ENCODE measurements around the gene NUDT16L1. TPM values are rescaled to one million over a fixed set of nuclear protein-coding genes. Genes with fewer than 3 reads are reported as not detected.
A peak's percentile ranks its signal among the peaks of the same experiment; 100 is the strongest.

NUDT16L1 gene
- total and polyA plus RNA-seq, 9 of the 15 experiments (the other 6 are each of a cell fraction or from before 2014, with no cell fraction given) = 1.4 to 37.6 (median 13.7) TPM

DNA sequence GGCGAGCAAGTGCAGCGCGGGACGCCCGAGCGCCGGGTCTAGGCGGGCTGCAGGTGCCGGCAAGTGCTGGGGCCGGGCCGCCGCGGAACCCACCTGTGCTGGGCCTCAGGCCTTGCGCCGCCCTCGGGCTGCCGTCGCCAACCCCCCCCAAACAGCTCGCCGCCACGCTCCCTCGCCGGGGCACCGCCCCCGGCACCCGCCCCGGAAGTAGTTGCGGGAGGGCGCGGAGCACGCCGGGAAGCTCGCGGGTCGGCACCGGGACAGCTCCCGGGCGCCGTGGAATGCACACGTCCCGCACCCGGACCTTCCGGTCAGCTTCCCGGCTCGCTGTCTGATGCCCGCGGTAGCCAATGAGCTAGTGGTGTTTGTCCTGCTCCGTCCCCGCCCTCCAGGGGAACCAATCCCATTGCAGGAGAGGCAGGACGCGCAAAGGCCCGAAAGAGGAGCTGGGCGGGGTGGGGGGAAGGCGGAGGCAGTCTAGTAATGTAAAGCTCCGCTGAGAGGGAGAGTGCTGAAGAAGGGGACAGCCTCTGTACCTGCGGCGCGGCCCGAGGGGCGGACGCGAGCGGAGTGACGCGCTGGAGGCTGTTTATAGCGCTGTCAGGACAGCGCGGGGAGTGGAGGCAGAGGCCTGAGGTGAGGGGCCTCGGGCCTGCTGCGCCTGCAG is 40.8 kb downstream of the NUDT16L1 start, which contains the start of the genes ANKS3 and DNAAF8 (continued):
- TF ChIP-seq, protein P1, sequence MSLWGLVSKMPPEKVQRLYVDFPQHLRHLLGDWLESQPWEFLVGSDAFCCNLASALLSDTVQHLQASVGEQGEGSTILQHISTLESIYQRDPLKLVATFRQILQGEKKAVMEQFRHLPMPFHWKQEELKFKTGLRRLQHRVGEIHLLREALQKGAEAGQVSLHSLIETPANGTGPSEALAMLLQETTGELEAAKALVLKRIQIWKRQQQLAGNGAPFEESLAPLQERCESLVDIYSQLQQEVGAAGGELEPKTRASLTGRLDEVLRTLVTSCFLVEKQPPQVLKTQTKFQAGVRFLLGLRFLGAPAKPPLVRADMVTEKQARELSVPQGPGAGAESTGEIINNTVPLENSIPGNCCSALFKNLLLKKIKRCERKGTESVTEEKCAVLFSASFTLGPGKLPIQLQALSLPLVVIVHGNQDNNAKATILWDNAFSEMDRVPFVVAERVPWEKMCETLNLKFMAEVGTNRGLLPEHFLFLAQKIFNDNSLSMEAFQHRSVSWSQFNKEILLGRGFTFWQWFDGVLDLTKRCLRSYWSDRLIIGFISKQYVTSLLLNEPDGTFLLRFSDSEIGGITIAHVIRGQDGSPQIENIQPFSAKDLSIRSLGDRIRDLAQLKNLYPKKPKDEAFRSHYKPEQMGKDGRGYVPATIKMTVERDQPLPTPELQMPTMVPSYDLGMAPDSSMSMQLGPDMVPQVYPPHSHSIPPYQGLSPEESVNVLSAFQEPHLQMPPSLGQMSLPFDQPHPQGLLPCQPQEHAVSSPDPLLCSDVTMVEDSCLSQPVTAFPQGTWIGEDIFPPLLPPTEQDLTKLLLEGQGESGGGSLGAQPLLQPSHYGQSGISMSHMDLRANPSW (CRISPR knock-in tag; IDR thresholded peaks at IDR 0.05) = no peak
- TF ChIP-seq SNRNP70 (optimal IDR thresholded peaks at IDR 0.05; ENCODE audit: low read depth, low read length) (no peak), HCFC1 (IDR thresholded peaks at IDR 0.05; ENCODE audit: low read depth, low read length) (peak; percentile 81), ZNF778 (CRISPR knock-in tag; IDR thresholded peaks at IDR 0.05) (no peak), ZC3H11A (IDR thresholded peaks at IDR 0.05; ENCODE audit: low read depth, low read length) (no peak), ZNF707 (CRISPR knock-in tag; conservative IDR thresholded peaks at IDR 0.05) (no peak), CREB1 (IDR thresholded peaks at IDR 0.05) (peak; percentile 16; the same call in 1 of the 2 replicates), CREB1 (CRISPR knock-in tag; IDR thresholded peaks at IDR 0.05) (peak; percentile 83), ZNF436 (CRISPR knock-in tag; IDR thresholded peaks at IDR 0.05) (no peak), ZNF586 (CRISPR knock-in tag; conservative IDR thresholded peaks at IDR 0.05) (no peak), ZNF197 (CRISPR knock-in tag; IDR thresholded peaks at IDR 0.05; ENCODE audit: low read depth) (no peak), ZNF408 (CRISPR knock-in tag; IDR thresholded peaks at IDR 0.05; ENCODE audit: low read depth) (no peak), POU5F1 (IDR thresholded peaks at IDR 0.05; ENCODE audit: borderline replicate concordance, low read depth, low read length, partially characterized antibody) (no peak), ZNF174 (CRISPR knock-in tag; IDR thresholded peaks at IDR 0.05) (no peak), PTBP1 (IDR thresholded peaks at IDR 0.05; ENCODE audit: low read depth, low read length) (no peak), GATAD2B (IDR thresholded peaks at IDR 0.05; ENCODE audit: borderline replicate concordance) (no peak), TEAD1 (CRISPR knock-in tag; IDR thresholded peaks at IDR 0.05) (peak; percentile 83 to 98; a peak in 3 of 4 replicates), SMARCA4 (IDR thresholded peaks at IDR 0.05) (no peak), SIN3B (IDR thresholded peaks at IDR 0.05; ENCODE audit: low read depth) (peak; percentile 79), MCM2 (IDR thresholded peaks at IDR 0.05; ENCODE audit: low read depth) (no peak)
- TF ChIP-seq, protein P2, sequence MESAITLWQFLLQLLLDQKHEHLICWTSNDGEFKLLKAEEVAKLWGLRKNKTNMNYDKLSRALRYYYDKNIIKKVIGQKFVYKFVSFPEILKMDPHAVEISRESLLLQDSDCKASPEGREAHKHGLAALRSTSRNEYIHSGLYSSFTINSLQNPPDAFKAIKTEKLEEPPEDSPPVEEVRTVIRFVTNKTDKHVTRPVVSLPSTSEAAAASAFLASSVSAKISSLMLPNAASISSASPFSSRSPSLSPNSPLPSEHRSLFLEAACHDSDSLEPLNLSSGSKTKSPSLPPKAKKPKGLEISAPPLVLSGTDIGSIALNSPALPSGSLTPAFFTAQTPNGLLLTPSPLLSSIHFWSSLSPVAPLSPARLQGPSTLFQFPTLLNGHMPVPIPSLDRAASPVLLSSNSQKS (CRISPR knock-in tag; IDR thresholded peaks at IDR 0.05) = no peak
- TF ChIP-seq, protein P3, sequence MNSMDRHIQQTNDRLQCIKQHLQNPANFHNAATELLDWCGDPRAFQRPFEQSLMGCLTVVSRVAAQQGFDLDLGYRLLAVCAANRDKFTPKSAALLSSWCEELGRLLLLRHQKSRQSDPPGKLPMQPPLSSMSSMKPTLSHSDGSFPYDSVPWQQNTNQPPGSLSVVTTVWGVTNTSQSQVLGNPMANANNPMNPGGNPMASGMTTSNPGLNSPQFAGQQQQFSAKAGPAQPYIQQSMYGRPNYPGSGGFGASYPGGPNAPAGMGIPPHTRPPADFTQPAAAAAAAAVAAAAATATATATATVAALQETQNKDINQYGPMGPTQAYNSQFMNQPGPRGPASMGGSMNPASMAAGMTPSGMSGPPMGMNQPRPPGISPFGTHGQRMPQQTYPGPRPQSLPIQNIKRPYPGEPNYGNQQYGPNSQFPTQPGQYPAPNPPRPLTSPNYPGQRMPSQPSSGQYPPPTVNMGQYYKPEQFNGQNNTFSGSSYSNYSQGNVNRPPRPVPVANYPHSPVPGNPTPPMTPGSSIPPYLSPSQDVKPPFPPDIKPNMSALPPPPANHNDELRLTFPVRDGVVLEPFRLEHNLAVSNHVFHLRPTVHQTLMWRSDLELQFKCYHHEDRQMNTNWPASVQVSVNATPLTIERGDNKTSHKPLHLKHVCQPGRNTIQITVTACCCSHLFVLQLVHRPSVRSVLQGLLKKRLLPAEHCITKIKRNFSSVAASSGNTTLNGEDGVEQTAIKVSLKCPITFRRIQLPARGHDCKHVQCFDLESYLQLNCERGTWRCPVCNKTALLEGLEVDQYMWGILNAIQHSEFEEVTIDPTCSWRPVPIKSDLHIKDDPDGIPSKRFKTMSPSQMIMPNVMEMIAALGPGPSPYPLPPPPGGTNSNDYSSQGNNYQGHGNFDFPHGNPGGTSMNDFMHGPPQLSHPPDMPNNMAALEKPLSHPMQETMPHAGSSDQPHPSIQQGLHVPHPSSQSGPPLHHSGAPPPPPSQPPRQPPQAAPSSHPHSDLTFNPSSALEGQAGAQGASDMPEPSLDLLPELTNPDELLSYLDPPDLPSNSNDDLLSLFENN (IDR thresholded peaks at IDR 0.05; ENCODE audit: low read depth in 2 of 2, low read length in 2 of 2) = no peak
